Keratinocyte (primary cell): ENCODE measurements around the gene TDRD10.

Source experiments
- CTCF ChIP-seq, 3 experiments: IDR thresholded peaks in 1 of 3; conservative IDR thresholded peaks in 1 of 3; optimal IDR thresholded peaks in 1 of 3; 2 replicates in 2 of 3; 3 replicates in 1 of 3; pipeline versions ENCODE3 to v1.5.1; 2011; ENCODE audit warnings: low read length in 3 of 3, mild to moderate bottlenecking in 3 of 3, moderate library complexity in 2 of 3, control low read depth in 1 of 3, inconsistent platforms in 1 of 3; ENCODE audit not compliant: insufficient read depth in 2 of 3; ENCODE audit errors: extremely low read depth in 1 of 3
- EZH2 ChIP-seq: IDR thresholded peaks from one replicate; pipeline ENCODE4 v1.6.1; 2012; ENCODE audit warnings: inconsistent platforms, mild to moderate bottlenecking, low read length, moderate library complexity

GRCh38 chr1:154571964-154572288 is 69.9 kb downstream of the TDRD10 start:
- TF ChIP-seq CTCF (optimal IDR thresholded peaks at IDR 0.05 in 1 of 3, IDR thresholded peaks at IDR 0.05 in 1 of 3, conservative IDR thresholded peaks at IDR 0.05 in 1 of 3; ENCODE audit: extremely low read depth in 1 of 3, insufficient read depth in 2 of 3, low read length in 3 of 3) (no peak), EZH2 (no peak)
